Breast epithelium (tissue), 4 donors: ENCODE results near the gene CARD14. TPM values are rescaled to one million over a fixed set of nuclear protein-coding genes. Genes with fewer than 3 reads are reported as not detected.

Experiments
- DNase-seq, 2 donors: peaks; one replicate each; pipeline ENCODE4 v3.0.0-alpha.2; 2019; ENCODE audit warnings: low spot score in 2 of 2
- H3K27ac ChIP-seq, 2 donors: fragments of 200-600 bp; sonication (generic) in 1 of 2; one replicate each; pipeline ENCODE4 v1.5.1; 2016 to 2019; ENCODE audit warnings: mild to moderate bottlenecking in 1 of 2
- H3K27me3 ChIP-seq, 2 donors: fragments of 200-600 bp; sonication (generic) in 1 of 2; one replicate each; pipeline versions ENCODE4 v1.5.1 to v1.6.0; 2017 to 2019; ENCODE audit warnings: control low read depth in 1 of 2, mild to moderate bottlenecking in 1 of 2
- H3K36me3 ChIP-seq: fragments of 200-600 bp; one replicate; pipeline ENCODE4 v1.5.1; 2019
- H3K4me1 ChIP-seq, 2 donors: fragments of 200-600 bp; sonication (generic); one replicate each; pipeline ENCODE4 v1.5.1; 2016 to 2019; ENCODE audit warnings: control low read depth in 1 of 2
- H3K4me3 ChIP-seq, 3 donors: fragments of 200-600 bp; sonication (generic); 1 replicate in 2 of 3; 2 replicates in 1 of 3; pipeline ENCODE4 v1.5.1; 2016 to 2019; ENCODE audit warnings: mild to moderate bottlenecking in 3 of 3, moderate library complexity in 2 of 3
- H3K9me3 ChIP-seq, 2 donors: fragments of 200-600 bp; sonication (generic) in 1 of 2; one replicate each; pipeline ENCODE4 v1.5.1; 2016 to 2019; ENCODE audit warnings: control low read depth in 1 of 2
- POLR2A ChIP-seq: fragments of 450-650 bp; IDR thresholded peaks from one replicate; pipeline ENCODE4 v1.6.1; 2016; ENCODE audit warnings: antibody characterized with exemption, mild to moderate bottlenecking, moderate library complexity
- POLR2AphosphoS5 ChIP-seq, 3 donors: sonication (generic); formaldehyde crosslinking; IDR thresholded peaks; one replicate each; pipeline ENCODE4 v1.6.1; 2017; ENCODE audit warnings: antibody characterized with exemption in 3 of 3
- intact Hi-C: fragments of 100-400 bp; cut with DNase I; formaldehyde crosslinking; loops from one replicate; pipeline ENCODE4 v1.15.1; 2023; ENCODE audit warnings: low total_unique reads
- total RNA-seq, 3 donors: library from RNA; depleted of rRNA; stranded (reverse); fragments of >200 nt; gene quantifications; one replicate each; pipeline ENCODE4 v1.1.0, GENCODE V29; 2016
- TF ChIP-seq, protein P1 (sequence below), 3 donors: fragments of 450-650 bp; IDR thresholded peaks; one replicate each; pipeline ENCODE4 v1.5.1; 2016 to 2017; ENCODE audit warnings: antibody characterized with exemption in 3 of 3, mild to moderate bottlenecking in 3 of 3, moderate library complexity in 3 of 3

CARD14 gene
- total RNA-seq, 3 donors from 2014 or later: 0.32 to 13.8 (median 9.4) TPM

DNA sequence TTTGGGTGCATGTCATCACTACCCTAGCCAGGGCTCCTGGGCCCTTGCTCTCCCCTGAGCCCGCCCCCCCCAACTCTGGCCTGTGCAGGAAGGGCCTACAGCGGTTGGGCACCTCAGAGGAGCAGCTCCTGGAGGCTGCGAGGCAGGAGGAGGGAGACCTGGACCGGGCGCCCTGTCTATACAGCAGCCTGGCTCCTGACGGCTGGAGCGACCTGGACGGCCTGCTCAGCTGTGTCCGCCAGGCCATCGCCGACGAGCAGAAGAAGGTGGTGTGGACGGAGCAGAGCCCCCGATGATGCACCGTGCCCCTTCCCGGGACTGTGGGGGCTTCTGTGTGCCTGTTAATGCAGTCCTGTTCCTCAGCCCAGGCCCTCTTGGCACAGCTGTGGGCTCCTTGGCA, 38.2 kb downstream of the CARD14 start:
- TF ChIP-seq POLR2A (no peak), POLR2AphosphoS5 (IDR thresholded peaks at IDR 0.05) (no peak)
- TF ChIP-seq, protein P1, sequence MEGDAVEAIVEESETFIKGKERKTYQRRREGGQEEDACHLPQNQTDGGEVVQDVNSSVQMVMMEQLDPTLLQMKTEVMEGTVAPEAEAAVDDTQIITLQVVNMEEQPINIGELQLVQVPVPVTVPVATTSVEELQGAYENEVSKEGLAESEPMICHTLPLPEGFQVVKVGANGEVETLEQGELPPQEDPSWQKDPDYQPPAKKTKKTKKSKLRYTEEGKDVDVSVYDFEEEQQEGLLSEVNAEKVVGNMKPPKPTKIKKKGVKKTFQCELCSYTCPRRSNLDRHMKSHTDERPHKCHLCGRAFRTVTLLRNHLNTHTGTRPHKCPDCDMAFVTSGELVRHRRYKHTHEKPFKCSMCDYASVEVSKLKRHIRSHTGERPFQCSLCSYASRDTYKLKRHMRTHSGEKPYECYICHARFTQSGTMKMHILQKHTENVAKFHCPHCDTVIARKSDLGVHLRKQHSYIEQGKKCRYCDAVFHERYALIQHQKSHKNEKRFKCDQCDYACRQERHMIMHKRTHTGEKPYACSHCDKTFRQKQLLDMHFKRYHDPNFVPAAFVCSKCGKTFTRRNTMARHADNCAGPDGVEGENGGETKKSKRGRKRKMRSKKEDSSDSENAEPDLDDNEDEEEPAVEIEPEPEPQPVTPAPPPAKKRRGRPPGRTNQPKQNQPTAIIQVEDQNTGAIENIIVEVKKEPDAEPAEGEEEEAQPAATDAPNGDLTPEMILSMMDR (IDR thresholded peaks at IDR 0.05): no peak
- H3K9me3 ChIP-seq: no peaks in the 10 kb centered on the region
- H3K4me1 ChIP-seq: no peaks in the 10 kb centered on the region
- no peak for DNase-seq
- no peak overlapping the region for H3K27ac ChIP-seq
- H3K36me3 ChIP-seq: no peaks in the 10 kb centered on the region
- no peak overlapping the region for H3K4me3 ChIP-seq
- H3K27me3 ChIP-seq: no peaks in the 10 kb centered on the region
- intact Hi-C loops: no loop called here

GRCh38 chr17:80209765-80210164, 39.9 kb downstream of the CARD14 start:
- no peaks in the 10 kb centered on the region for H3K36me3 ChIP-seq
- intact Hi-C loops: no loop called here
- TF ChIP-seq, protein P1 (IDR thresholded peaks at IDR 0.05): no peak
- TF ChIP-seq POLR2A (no peak), POLR2AphosphoS5 (IDR thresholded peaks at IDR 0.05) (no peak)

DNA sequence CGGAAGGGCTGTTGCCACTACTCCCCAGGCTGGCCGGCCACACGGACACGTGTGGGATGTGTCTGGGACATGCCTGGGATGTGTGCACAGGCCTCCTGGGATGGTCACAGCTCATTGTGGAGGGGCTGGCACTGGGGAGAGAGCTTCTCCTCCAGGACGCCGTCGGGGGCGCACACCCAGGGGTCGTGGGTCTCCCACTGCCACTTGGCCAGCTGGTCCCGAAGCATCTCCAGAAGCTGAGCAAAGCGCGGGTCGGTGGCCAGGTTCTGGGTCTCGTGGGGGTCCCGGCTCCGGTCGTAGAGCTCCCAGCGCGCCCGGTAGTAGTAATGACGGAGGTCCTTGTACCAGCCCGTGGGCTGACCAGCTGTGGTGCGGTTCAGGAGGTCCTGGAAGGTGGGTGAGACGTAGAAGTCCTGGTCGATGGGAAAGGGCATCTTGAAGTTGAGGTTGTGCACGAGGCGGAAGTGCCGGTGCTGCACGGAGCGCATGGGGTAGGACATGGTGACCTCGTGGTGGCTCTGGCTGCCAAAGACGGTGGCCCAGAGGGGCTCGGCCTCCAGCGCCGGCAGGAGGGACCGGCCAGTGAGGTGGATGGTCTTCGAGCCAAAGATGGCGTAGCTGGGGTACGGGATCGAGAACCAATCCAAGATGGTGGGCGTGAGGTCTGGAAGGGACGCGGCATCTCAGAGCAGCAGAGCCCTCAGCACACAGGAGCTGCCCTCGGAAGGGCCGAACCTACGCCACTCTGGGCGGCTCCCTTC, 40.7 kb downstream of the CARD14 start:
- Histone ChIP-seq H3K4me3 (no peak overlapping the region), H3K36me3 (no peaks in the 10 kb centered on the region), H3K27me3 (no peaks in the 10 kb centered on the region), H3K27ac (no peak overlapping the region), H3K9me3 (no peaks in the 10 kb centered on the region), H3K4me1 (no peaks in the 10 kb centered on the region)
- no peak for DNase-seq
- intact Hi-C loops: no loop called here
- TF ChIP-seq, protein P1 (IDR thresholded peaks at IDR 0.05): no peak
- no peak for TF ChIP-seq POLR2A
- no peak for TF ChIP-seq POLR2AphosphoS5 (IDR thresholded peaks at IDR 0.05)

More at GRCh38 chr17:80209765-80210164, 39.9 kb downstream of the CARD14 start:
- Histone ChIP-seq H3K4me1 (no peaks in the 10 kb centered on the region), H3K9me3 (no peaks in the 10 kb centered on the region), H3K27me3 (no peaks in the 10 kb centered on the region), H3K27ac (no peak overlapping the region), H3K4me3 (no peak overlapping the region)
- DNase-seq: no peak

- DNase-seq: no peak
Observed at GRCh38 chr17:80212109-80212508, 42.3 kb downstream of the CARD14 start.

DNA sequence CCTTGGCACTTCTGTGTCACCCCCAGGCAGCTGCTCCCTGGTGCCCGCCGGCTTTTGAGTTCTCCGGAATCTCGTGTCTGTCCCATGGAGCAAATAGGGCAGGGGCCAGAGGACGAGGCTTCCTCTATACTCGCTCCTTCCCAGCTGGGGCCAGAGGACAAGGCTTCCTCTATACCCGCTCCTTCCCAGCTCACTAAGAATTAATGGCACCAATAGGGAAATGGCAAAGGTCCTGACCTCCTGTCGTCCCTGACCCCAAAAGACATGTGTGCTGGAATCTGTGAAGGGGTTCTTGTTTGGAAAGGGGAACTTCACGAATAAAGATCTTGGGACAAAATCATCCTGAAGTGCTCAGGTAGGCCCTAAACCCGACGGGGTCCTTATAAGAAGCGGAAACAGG, 42.7 kb downstream of the CARD14 start:
- no peak for TF ChIP-seq POLR2AphosphoS5 (IDR thresholded peaks at IDR 0.05)
- TF ChIP-seq, protein P1 (IDR thresholded peaks at IDR 0.05): no peak
- no peak for TF ChIP-seq POLR2A
- H3K4me3 ChIP-seq: no peak overlapping the region
- no peak for DNase-seq
- H3K36me3 ChIP-seq: no peaks in the 10 kb centered on the region
- H3K9me3 ChIP-seq: no peaks in the 10 kb centered on the region
- H3K4me1 ChIP-seq: no peaks in the 10 kb centered on the region
- intact Hi-C loops: no loop called here
- no peak overlapping the region for H3K27ac ChIP-seq
- no peaks in the 10 kb centered on the region for H3K27me3 ChIP-seq

More at GRCh38 chr17:80212109-80212508, 42.3 kb downstream of the CARD14 start:
- no peak overlapping the region for H3K4me3 ChIP-seq
- no peaks in the 10 kb centered on the region for H3K4me1 ChIP-seq
- no peak overlapping the region for H3K27ac ChIP-seq
- no peaks in the 10 kb centered on the region for H3K27me3 ChIP-seq
- TF ChIP-seq POLR2A (no peak), POLR2AphosphoS5 (IDR thresholded peaks at IDR 0.05) (no peak)
- TF ChIP-seq, protein P1 (IDR thresholded peaks at IDR 0.05): no peak
- intact Hi-C loops: no loop called here
- H3K36me3 ChIP-seq: no peaks in the 10 kb centered on the region
- H3K9me3 ChIP-seq: no peaks in the 10 kb centered on the region
